Kidney capillary endothelial cell (primary cell): Measurements from ENCODE around the gene BIRC7.

Experiments used
- DNase-seq: peaks from one replicate; pipeline ENCODE4 v3.0.0-alpha.2; 2018; ENCODE audit warnings: low spot score

BIRC7 gene

GRCh38 chr20:63235399-63235983, at the start of gene BIRC7:
Gene BIRC7 (plus strand): TSS chr20:63235905. CDS start chr20:63236097, 192 bp downstream.
- no peak for DNase-seq

DNA sequence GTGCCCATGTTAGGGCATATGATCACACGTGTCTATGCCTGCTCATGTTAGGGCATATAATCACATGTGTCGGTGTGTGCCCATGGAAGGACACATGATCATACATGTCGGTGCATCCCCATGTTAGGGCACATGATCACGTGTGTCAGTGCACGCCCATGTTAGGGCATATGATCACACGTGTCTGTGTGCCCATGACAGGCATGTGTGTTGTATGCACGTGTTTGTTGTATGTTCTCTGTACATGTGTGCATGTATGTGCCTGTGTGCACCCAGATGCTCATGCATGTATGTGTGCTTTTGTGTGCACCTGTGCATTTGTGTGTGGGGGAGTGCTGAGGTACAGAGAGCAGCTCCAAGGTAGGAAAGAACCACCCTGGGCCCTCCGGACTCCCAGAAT, 49.6 kb upstream of the BIRC7 start:
- no peak for DNase-seq

GRCh38 chr20:63186528-63187316, 49.0 kb upstream of the BIRC7 start:
- DNase-seq: no peak

GRCh38 chr20:63187338-63188158, 48.2 kb upstream of the BIRC7 start:
- no peak for DNase-seq

- DNase-seq: no peak
Measured at GRCh38 chr20:63188159-63188442, 47.6 kb upstream of the BIRC7 start.

- DNase-seq: no peak
Measured at GRCh38 chr20:63188641-63189321, 46.9 kb upstream of the BIRC7 start.

GRCh38 chr20:63189322-63189642, 46.4 kb upstream of the BIRC7 start:
- DNase-seq: no peak

DNA sequence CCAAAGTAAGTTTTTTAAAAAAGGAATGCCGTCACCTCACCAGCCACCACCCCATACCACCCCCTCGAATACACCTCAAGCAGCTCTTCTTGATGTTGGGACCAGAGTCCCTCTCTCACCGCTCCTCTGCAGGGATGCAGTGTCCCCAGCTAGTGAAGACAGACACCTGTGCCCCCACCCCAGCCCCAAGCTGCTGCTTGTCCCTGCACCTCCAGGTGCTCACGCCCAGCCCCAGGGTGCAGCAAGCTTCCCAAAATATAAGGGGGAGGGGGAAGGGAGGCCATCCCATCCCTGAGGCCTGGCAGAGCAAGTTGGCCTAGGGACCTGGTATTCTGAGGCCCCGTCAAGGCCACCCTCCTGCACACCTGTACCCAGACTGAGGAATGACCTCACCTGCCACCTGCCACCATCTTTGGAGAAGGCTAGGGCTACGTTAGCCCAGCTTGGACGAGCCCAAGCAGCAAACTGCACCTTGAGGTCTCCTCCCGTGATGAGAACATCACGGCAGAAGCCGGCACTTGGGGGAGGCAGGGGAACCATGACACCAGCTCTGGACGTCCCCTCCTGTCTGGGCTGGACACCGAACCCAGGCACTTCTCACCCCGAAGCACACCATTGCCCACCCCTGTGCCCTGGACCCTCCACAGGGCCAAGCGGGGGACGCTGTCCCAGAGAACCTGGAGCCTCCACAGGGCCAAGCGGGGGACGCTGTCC, 45.7 kb upstream of the BIRC7 start:
- DNase-seq: no peak

DNA sequence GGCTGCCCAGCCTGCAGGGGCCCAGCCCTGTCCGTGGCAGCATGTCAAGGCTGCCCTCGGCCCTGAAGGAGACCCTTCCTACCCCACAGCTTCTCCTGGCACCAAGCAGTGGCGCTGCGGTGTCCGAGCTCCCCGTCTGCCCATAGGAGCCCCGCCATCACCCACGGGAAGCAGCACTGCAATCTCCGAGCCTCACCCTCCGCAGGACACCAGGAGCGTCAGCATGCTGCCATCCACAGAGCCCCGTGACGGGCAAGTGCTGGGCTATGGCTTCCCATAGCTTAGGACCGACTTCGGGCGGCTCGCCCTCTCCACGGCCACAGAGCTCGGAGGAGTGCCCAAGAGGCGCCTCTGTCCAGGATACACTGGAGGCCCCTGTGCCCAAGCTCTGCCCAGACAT, 44.9 kb upstream of the BIRC7 start:
- no peak for DNase-seq

DNA sequence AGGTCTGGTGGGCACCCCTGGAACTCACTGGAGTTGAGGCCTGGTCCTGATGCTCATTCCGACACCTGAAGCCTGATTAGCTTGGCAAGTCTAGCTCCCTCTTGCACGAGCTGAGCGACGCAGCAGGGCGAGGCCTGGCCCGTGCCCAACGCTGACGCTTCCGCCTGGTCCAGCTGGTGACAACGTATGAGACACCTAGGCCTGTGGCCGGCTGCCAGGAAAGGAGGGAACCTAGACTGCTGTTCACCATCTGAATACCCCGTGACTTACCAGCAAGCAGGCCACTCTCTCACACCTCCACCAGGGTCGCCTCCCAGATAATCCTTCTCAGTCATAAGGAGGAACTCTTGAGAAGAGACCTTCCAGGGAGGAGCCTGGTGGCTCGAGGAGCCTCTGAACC, 44.3 kb upstream of the BIRC7 start:
- no peak for DNase-seq

DNA sequence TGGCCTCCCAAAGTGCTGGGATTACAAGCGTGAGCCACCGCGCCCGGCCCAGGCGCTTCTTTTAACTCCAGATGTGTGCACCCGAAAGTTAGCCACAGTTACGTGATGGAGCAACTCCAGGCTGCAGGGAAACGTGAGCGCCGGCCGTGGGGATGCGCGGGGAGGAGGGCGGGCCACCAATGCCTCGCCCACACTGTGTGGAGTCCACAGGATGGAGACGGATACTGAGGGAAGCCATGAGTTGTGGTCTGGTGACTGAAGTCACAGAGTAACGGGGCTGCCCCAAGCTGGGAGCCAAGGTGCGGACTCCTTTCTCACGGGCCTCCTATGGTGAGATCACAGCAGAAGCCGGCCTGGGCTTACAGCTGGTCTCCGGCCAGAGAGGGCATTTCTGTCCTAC, 43.0 kb upstream of the BIRC7 start:
- no peak for DNase-seq

DNA sequence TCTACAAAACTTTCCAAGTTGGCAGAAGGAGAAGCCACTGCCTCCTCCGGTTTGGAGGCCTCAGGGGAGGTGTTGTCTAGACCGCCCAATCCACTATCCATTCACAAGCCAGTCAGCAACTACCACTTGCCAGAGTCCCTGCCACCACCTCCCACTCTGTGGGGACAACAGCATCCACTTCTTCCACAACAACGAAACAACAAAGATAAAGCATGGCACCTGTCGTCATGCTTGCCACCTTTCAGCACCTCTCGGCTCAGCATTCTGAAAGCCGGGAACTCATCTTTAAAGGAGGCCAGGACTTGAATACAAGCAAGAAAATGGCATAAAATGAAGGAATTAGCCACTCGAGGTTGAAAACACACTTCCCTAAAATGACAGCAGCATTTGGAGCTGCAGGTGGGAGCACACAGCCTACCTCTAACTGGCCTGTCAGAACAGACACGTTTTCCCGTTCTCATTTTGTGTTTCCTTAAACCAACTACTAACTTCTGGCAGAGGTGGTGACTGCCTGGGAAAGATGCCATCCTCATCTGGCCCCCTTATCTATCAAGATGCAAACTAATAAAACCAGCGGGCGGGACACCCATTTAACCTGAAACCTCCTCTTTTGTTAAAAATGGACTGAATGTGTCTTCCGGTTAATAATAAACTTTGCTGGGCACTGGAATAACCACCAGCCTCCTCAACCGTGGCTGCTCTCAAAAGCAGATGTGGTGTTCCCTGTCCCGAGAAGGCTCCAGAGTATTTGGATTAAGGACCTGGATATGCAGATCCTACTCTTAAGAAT, 41.5 kb upstream of the BIRC7 start:
- DNase-seq: no peak

DNA sequence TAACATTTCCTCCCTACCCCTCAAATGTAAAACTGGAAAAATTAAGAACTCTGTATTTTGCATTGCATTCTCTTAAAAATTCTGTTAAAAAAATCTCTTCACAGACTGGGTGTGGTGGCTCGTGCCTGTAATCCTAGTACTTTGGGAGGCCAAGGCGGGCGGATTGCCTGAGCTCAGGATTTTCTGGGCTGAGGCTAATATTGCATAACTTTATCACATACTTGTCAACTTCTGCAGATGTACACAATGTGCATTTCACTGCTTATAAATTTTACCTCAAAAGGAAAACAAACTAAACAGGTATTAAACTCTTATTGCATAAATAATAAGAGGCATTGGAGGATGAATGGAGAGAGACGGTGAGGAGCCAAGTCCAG, 40.9 kb upstream of the BIRC7 start:
- DNase-seq: no peak

- DNase-seq: no peak
Measured at GRCh38 chr20:63196768-63197470, 38.8 kb upstream of the BIRC7 start.

GRCh38 chr20:63198606-63199005, 37.1 kb upstream of the BIRC7 start:
- no peak for DNase-seq

- DNase-seq: no peak
Measured at GRCh38 chr20:63202021-63202420, 33.7 kb upstream of the BIRC7 start.

- no peak for DNase-seq
Measured at GRCh38 chr20:63202811-63203526, 32.7 kb upstream of the BIRC7 start.

DNA sequence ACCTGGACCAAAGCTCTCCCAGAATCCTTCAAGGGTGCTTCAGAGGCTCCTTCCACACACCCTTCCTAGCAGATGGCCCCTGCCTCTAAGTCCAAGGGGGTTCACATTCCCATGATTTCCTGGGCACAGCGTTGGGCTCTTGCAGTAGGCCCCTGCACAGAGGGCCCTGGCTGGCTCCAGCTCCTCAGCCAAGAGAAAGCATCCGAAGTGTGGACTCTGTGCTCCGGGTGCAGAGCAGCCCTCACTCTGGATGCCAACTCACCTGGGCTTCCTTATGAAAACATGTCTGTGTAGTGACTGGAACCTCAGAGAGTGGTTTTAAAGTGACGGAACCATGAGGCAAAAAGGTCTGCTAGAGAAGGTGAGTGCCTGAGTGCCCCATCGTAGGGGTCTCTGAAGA, 31.3 kb upstream of the BIRC7 start:
- no peak for DNase-seq

DNA sequence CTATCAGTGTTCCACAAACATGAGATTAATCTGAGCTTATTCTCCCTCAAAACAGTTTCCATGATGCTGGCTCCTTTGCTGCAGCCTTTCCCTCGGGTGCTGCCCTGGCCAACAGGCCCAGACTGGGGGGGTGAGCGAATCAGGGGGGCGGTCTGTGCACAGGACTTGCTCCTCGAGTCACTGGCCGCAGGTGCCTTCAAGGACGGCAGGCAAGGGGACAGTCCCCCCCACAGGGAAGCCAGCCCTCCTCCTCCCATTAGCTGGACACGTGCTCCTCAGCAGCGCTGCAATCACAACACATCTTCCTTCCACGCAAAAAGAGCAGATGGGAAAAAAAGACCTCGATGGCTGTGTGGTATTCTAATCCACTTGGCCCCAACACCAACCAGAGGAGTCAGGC, 29.8 kb upstream of the BIRC7 start:
- DNase-seq: no peak

GRCh38 chr20:63206878-63207277, 28.8 kb upstream of the BIRC7 start:
- DNase-seq: no peak
